IPS-15b (cell line): ENCODE data around the gene EIF1AD.
"Not testable (repeated sequence)": the region's sequence is repeated elsewhere in the genome, so short reads cannot be mapped to it uniquely, and the experiment has no call there.

Experiments used
- H3K27me3 ChIP-seq: one replicate; pipeline ENCODE4 v1.6.1; 2013; ENCODE audit warnings: low read length; ENCODE audit not compliant: control insufficient read depth, insufficient read depth
- H3K36me3 ChIP-seq: one replicate; pipeline ENCODE4 v1.6.1; 2013; ENCODE audit warnings: low read length; ENCODE audit not compliant: control insufficient read depth, insufficient read depth
- H3K4me1 ChIP-seq: one replicate; pipeline ENCODE4 v1.6.1; 2013; ENCODE audit warnings: mild to moderate bottlenecking, low read length; ENCODE audit not compliant: control insufficient read depth, insufficient read depth
- H3K4me3 ChIP-seq: one replicate; pipeline ENCODE4 v1.5.1; 2013; ENCODE audit warnings: low read depth, low read length
- H3K9ac ChIP-seq: one replicate; pipeline ENCODE4 v1.6.1; 2013; ENCODE audit warnings: low read depth, mild to moderate bottlenecking, low read length
- H3K9me3 ChIP-seq: one replicate; pipeline ENCODE4 v1.6.1; 2013; ENCODE audit warnings: mild to moderate bottlenecking, low read length; ENCODE audit not compliant: control insufficient read depth, insufficient read depth

EIF1AD gene

GRCh38 chr11:66039765-66040164 is 37.8 kb upstream of the EIF1AD start:
- Histone ChIP-seq H3K9ac (no peak overlapping the region), H3K27me3 (no peaks in the 10 kb centered on the region), H3K9me3 (no peaks in the 10 kb centered on the region), H3K4me1 (peaks cover under 1% of the 10 kb centered on the region), H3K36me3 (peaks cover 15% of the 10 kb centered on the region), H3K4me3 (no peak overlapping the region)

GRCh38 chr11:66037327-66037726 is 35.4 kb upstream of the EIF1AD start:
- Histone ChIP-seq H3K4me1 (no peaks in the 10 kb centered on the region), H3K27me3 (no peaks in the 10 kb centered on the region), H3K9ac (no peak overlapping the region), H3K9me3 (no peaks in the 10 kb centered on the region), H3K4me3 (no peak overlapping the region), H3K36me3 (peaks cover 7% of the 10 kb centered on the region)

GRCh38 chr11:66036334-66036710 is 34.4 kb upstream of the EIF1AD start:
- Histone ChIP-seq H3K4me3 (no peak overlapping the region), H3K36me3 (peaks cover 2% of the 10 kb centered on the region), H3K9ac (no peak overlapping the region), H3K9me3 (no peaks in the 10 kb centered on the region), H3K4me1 (no peaks in the 10 kb centered on the region), H3K27me3 (no peaks in the 10 kb centered on the region)

GRCh38 chr11:66035653-66036333 is 33.8 kb upstream of the EIF1AD start:
- no peaks in the 10 kb centered on the region for H3K4me1 ChIP-seq
- no peak overlapping the region for H3K4me3 ChIP-seq

GRCh38 chr11:66032957-66033735 is 31.2 kb upstream of the EIF1AD start:
- no peaks in the 10 kb centered on the region for H3K9me3 ChIP-seq
- no peak overlapping the region for H3K4me3 ChIP-seq
- no peak overlapping the region for H3K9ac ChIP-seq
- no peaks in the 10 kb centered on the region for H3K36me3 ChIP-seq
- no peaks in the 10 kb centered on the region for H3K4me1 ChIP-seq
- no peaks in the 10 kb centered on the region for H3K27me3 ChIP-seq

More at GRCh38 chr11:66035653-66036333, 33.8 kb upstream of the EIF1AD start:
- Histone ChIP-seq H3K36me3 (no peaks in the 10 kb centered on the region), H3K27me3 (no peaks in the 10 kb centered on the region), H3K9me3 (no peaks in the 10 kb centered on the region), H3K9ac (no peak overlapping the region)

- Histone ChIP-seq H3K9ac (no peak within 1 kb of the TSS), H3K9me3 (no peaks in the 10 kb centered on the region), H3K36me3 (no peaks in the 10 kb centered on the region), H3K4me3 (no peak within 1 kb of the TSS), H3K27me3 (peaks cover 10% of the 10 kb centered on the region), H3K4me1 (no peaks in the 10 kb centered on the region)
Observed at GRCh38 chr11:66026017-66026529, 24.1 kb upstream of the EIF1AD start, which contains the start of gene CATSPER1. Gene CATSPER1, minus strand, starts transcription at chr11:66026479. Its CDS starts 100 bp downstream, at chr11:66026379.

GRCh38 chr11:66023186-66023440 is 21.2 kb upstream of the EIF1AD start:
- not testable (repeated sequence) for H3K4me1 ChIP-seq, H3K36me3 ChIP-seq, H3K9me3 ChIP-seq, H3K9ac ChIP-seq, H3K4me3 ChIP-seq, H3K27me3 ChIP-seq

GRCh38 chr11:66022401-66023185 is 20.6 kb upstream of the EIF1AD start:
- H3K9ac ChIP-seq = no peak overlapping the region
- no peaks in the 10 kb centered on the region for H3K9me3 ChIP-seq
- peak overlapping the region; percentile 2 for H3K4me3 ChIP-seq
- H3K36me3 ChIP-seq = no peaks in the 10 kb centered on the region
- H3K4me1 ChIP-seq = no peaks in the 10 kb centered on the region
- H3K27me3 ChIP-seq = peaks cover 10% of the 10 kb centered on the region

- Histone ChIP-seq H3K9ac (no peak overlapping the region), H3K4me1 (no peaks in the 10 kb centered on the region), H3K9me3 (no peaks in the 10 kb centered on the region), H3K27me3 (peaks cover 10% of the 10 kb centered on the region), H3K4me3 (no peak overlapping the region), H3K36me3 (no peaks in the 10 kb centered on the region)
Observed at GRCh38 chr11:66020618-66021357, 18.8 kb upstream of the EIF1AD start.

GRCh38 chr11:66020212-66020611 is 18.3 kb upstream of the EIF1AD start:
- Histone ChIP-seq H3K9me3 (no peaks in the 10 kb centered on the region), H3K4me1 (no peaks in the 10 kb centered on the region), H3K9ac (no peak overlapping the region), H3K27me3 (peaks cover 10% of the 10 kb centered on the region), H3K4me3 (no peak overlapping the region), H3K36me3 (no peaks in the 10 kb centered on the region)

- H3K9ac ChIP-seq = no peak overlapping the region
- H3K36me3 ChIP-seq = no peaks in the 10 kb centered on the region
- peaks cover 8% of the 10 kb centered on the region for H3K27me3 ChIP-seq
- H3K4me3 ChIP-seq = no peak overlapping the region
- no peaks in the 10 kb centered on the region for H3K4me1 ChIP-seq
- no peaks in the 10 kb centered on the region for H3K9me3 ChIP-seq
Observed at GRCh38 chr11:66017321-66017720, 15.4 kb upstream of the EIF1AD start.
